GM04504 (cell line): ENCODE measurements around the gene TNFRSF8.
"Not testable (repeated sequence)": the region's sequence is repeated elsewhere in the genome, so short reads cannot be mapped to it uniquely, and the experiment has no call there.

Experiments
- DNase-seq: peaks from one replicate; pipeline ENCODE4 v3.0.0-alpha.2; 2012; ENCODE audit warnings: low read depth

The TNFRSF8 gene

DNA sequence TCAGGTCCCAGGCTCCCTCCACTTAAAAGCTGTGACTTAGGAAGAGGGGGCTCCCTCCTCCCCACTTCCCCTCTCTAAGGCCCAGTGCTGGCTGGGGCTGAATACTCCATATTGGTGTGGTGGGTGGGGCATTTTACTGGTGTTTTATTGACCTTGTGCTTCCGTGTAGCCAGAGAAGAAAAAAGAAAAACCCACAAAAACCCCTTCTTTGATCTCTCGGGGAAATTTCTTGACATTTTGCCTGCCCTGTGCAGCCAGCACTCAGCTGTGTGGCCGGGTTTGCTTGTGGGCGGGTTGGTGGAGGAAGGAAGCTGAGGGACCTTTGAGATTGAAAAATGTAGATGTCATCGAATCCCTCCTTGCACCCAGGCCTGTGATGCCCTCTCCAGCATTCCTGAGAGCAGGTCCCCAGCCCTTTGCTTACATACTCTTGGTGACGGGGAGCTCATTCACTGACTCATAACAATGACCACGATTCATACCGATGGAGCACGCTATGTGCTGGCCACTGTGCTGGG lies 24.8 kb downstream of the TNFRSF8 start:
- DNase-seq = no peak

DNA sequence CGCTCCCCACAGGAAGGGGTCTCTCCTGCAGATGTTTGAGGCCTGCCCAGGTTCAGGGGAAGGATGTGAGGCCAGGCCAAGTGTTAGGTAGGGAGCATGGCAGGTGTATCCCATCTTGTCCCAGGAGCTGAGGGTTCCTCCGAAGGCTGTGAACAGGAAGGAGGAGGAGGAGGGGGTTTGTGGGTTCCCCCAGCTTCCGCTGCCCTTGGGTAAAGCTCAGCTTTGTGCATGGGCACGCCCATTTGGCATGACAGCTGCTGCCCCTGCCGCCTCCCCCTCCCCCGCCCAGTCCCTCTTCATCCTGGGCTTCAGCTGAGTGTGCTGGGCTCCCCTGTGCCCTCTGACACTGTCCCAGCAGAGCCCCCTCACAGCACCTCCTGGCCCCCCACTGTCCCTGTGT lies 25.5 kb downstream of the TNFRSF8 start:
- no peak for DNase-seq

DNA sequence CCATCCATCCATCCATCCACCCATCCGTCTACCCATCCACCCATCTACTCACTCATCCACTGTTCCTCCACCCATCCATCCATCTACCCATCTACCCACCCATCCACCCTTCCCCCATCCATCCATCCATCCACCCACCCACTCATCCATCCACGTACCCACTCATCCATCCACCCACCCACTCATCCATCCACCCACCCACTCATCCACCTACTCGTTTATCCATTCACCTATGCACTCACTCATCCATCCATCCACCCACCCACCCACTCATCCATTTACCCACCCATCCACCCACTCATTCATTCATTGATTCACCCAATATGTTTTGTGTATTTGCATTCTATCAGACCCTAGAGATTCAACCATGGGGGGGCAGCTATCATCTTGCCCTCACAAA lies 27.2 kb downstream of the TNFRSF8 start:
- no peak for DNase-seq

DNA sequence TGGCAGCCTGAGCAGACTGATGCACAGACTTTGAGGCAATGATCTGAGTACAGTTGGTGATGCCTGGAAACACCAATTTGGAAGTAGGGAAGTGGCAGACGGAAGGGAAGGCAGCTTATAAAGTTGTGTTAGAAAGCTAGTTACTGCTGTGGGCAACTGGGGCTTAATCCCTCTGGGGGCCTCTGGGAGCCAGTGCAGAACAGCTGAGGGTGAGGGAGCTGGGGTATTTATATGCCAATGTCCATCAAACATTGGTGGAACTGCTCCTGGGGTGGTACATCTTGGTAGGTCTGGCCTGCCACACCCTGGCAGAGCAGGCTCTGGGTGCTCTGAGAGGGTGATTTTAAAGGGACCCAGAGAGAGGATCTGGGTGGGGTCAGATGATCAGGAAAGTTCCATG lies 28.1 kb downstream of the TNFRSF8 start:
- DNase-seq = no peak

DNA sequence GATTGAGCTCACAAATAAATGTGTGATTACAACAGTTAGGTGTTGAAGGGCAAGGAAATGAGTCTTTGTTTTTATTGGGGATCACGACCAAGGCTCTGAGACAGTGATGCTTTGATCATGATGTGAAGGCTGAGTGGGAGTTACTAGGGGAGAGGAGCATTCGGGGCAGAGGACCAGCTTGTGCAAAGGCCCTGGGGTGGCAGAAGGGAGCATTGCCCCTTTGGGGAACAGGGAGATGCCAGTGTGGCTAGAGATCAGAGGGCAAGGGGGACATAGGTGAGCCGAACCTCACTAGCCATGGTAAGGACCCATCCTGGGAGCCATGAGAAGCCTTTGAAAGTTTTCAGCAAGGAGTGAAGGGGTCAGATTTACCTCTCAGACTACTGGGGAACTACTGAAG lies 31.1 kb downstream of the TNFRSF8 start:
- DNase-seq = no peak

DNA sequence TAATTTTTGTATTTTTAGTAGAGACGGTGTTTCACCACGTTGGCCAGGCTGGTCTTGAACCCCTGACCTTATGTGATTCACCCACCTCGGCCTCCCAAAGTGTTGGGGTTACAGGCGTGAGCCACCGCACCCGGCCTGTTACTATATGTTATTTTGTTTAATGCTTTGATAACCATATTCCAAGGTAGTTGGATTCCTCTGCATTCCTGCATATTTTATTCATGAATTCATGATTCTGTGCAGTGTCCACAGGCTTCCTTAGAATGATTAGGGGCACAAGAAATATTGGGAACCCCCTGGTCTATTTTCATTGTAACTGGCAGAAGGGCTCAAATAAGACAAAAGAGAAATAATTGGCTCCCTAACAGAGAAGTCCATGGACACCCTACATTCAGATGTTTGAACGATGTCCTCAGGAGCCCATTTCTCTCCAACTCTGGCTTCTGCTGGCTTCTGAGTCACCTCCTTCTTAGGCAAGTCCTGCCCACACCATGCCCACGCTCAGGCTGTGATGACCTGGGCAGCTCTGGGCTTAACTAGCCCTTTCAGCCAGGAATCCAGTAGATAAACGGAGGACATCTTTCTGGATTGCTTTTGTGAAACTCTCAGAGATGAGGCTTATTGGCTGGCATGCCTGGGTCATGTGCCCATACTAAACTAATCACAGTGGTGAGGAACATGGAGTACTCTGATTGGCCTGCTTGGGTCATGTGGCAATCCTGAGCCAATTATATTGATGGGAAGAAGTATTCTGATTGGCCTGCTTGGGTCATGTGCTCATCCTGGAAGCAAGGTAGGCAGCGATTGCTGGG lies 32.6 kb downstream of the TNFRSF8 start:
- DNase-seq = no peak

DNA sequence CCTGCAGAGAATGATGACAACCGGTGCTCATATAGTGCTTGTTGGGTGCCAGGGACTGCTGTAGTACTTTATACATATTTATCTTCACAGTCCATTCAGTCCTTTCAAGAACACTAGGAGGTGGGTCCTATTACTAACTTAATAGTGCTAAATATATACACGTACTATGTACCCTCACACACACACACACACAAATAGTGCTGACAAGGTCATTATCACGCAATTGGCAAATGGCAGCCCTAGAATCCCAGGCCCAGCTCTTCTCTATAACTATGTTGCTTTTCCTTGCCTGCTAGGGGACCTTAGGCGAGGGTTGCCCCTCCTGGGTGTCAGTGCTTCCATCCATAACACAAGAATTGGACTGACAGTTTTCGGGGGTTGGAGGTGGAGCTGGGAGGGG lies 33.5 kb downstream of the TNFRSF8 start:
- DNase-seq = no peak

DNA sequence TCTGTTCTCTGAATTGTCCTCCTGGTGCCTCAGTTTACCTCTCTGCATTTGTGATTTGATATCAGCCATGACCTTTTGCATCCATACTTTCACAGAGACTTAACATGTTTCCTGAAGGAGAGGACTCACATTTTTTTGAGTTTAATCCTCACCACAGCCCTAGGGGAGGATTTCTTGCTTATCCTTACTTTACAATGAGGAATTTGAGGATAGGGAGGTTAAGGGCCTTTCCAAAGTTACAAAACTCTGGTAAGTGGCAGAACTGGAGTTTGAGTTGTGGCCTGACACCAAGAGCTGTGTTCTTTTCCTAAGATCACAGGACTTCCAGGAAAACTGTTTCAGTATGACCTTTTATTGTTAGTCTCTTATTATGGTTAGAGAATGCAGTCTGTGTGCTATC lies 34.2 kb downstream of the TNFRSF8 start:
- no peak for DNase-seq

DNA sequence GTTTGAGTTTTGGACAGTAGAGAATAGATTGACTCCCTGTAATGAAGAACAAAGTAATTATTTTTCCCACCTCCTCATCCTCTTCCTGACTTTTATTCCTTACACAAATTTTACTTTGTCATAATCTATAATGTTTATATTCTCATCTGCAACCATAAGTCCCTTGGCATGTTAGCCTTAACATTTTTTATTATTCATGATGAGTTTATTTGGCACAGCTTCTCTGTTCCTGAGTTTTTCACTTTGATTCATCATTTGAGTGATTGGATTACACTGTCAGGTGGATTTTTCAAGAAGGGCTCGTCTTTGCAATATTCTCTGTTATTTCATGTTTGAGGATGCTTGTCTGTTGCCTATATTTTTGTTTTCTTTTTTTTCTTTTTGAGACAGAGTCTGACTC lies 35.7 kb downstream of the TNFRSF8 start:
- no peak for DNase-seq

DNA sequence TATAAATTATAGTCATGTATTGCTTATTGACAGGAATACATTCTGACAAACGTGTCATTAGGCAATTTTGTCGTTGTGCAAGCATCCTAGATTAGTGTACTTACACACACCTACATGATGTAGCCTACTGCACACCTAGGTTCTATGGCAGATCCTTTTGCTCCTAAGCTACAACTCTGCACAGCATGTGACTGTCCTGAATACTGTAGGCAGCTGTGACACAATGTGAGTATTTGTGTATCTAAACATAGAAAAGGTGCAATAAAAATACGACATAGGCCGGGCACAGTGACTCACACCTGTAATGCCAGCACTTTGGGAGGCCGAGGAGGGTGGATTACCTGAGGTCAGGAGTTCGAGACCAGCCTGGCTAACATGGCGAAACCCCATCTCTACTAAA lies 36.5 kb downstream of the TNFRSF8 start:
- no peak for DNase-seq

DNA sequence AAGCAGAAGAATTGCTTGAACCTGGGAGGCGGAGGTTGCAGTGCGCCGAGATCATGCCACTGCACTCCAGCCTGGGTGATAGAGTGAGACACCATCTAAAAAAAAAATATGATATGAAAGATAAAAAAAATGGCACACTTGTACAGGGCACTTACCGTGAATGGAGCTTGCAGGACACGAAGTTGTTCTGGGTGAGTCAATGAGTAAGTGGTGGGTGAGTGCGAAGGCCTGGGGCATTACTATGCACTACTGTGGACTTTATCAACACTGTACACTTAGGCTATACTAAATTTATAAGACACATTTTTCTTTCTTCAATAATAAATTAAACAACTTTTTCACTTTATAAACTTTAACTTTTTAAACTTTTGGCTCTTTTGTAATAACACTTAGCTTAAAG lies 37.0 kb downstream of the TNFRSF8 start:
- no peak for DNase-seq

DNA sequence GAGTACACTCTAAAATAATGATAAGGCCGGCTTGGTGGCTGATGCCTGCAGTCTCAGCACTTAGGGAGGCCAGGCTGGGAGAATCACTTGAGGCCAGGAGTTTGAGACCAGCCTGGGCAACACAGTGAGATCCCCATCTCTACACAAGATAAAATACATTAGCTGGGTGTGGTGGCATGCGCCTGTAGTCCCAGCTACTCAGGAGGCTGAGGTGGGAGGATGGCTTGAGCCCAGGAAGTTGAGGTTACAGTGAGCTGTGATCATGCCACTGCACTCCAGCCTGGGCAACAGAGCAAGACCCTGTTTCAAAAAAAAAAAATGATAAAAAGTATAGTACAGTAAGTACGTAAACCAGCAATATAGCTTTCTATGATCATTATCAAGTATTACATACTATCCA lies 38.0 kb downstream of the TNFRSF8 start:
- not testable (repeated sequence) for DNase-seq

DNA sequence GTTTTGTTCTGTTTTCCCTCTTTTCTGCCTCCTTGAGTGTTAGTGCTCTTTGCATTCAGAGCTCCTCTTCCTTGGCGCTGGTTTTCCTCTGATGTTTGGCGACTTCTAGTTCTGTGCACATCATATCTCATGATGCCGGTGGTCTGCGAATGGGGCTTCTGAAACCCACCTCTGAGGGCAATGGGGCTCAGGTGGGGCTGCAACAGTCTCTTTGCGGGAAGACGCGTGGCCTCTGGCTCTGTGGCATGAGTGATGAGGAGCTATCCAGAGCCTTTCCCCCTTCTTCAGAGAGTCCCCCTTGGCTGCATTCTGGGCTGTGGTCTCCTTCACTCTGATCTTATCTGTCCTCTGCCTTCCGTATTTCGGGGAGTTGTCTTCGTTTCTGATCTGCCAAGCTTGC lies 39.0 kb downstream of the TNFRSF8 start:
- no peak for DNase-seq

DNA sequence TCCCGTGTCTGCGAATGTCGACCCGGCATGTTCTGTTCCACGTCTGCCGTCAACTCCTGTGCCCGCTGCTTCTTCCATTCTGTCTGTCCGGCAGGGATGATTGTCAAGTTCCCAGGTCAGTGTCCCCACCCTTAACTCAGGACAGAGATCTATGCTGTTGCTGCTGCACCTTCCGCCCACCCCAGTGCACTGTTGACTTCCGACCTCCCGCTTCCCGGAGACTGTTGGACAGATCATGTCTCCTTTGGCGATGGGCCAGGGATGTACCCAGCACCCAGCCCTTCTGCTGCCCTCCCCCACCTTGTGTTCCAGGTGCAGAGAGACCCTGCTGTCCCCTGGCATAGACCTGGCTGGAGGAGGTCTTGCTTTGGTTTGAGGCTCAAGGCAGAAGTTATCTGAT lies 41.3 kb downstream of the TNFRSF8 start:
- no peak for DNase-seq

DNA sequence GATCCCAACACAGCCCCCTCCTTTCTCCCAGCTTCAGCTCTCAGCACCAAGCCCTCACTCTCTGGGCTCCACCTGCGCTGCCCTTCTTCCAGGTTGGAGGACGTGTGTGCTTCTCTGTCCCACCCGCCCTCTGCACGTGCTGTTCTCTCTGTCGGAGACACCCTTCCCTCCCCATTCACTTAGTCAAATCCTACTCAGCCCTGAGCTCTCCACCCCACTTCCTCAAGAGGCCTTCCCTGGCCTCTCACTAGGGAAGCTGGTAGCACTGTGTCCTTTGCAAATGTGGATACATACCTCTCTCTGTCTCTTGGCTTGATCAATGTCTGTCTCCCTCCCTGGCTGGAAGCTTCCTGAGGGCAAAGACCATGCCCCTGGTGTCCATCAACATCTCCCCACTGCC lies 43.0 kb downstream of the TNFRSF8 start:
- no peak for DNase-seq

DNA sequence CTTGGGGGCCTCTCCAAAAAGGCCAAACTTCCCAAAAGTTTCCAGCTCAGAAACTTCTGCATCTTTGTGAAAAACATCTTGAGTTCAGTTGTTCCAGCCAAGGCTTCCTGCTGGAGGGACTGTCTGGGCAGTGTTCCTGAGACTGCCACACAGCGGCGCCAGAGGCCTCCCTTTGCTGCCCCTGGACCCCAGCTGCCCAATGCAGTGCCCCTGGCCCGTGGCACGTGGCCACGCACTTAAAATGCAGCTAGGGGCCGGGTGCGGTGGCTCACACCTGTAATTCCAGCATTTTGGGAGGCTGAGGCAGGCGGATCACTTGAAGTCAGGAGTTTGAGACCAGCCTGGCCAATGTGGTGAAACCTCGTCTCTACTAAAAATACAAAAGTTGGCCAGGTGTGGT lies 43.8 kb downstream of the TNFRSF8 start:
- not testable (repeated sequence) for DNase-seq

DNA sequence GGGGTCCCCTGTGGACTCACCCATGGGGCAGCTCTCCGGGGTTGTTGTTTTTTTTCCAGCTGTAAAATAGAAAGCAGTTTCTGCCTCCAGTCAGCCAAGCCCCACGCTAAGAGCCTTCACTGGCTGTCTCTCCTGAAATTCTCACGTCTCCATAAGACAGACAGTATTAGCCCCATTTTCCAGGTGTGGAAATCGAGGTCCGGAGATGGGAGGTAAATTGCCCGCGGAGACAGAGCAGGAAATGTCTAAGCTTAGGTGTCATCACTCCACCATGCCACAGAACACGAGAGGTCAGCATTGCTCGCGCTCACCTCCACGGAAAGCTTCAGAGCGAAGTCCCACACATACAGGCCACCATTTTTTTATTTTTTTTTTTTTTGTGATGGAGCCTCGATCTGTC lies 44.6 kb downstream of the TNFRSF8 start:
- DNase-seq = no peak

DNA sequence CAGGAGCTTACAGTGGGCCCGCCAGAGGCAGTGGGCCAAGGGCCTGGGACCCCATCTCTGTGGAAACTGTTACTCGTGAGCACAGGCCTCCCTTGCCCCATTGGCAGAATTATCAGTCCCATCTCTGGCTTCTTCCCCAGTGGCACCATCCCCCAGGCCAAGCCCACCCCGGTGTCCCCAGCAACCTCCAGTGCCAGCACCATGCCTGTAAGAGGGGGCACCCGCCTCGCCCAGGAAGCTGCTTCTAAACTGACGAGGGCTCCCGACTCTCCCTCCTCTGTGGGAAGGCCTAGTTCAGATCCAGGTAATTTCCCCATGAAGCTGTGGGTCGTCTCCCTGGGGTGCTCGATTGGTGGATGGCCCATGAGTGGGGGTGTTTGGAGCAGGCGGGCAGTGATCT lies 46.8 kb downstream of the TNFRSF8 start:
- DNase-seq = no peak

DNA sequence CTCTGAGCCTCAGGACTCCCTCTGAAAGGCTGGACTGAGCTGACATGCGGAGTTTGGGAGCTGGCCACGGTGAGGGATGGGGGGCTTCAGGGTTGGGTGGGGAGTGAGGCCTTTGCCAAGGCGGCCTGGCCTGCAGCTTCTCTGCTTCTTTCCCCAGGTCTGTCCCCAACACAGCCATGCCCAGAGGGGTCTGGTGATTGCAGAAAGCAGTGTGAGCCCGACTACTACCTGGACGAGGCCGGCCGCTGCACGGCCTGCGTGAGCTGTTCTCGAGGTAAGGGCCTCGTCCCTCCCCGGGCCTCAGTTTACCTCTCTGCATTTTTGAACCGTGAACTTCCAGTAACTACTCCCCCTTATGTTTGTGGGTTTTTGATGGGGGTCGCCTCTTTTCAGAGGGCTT lies 48.6 kb downstream of the TNFRSF8 start:
- DNase-seq = no peak

DNA sequence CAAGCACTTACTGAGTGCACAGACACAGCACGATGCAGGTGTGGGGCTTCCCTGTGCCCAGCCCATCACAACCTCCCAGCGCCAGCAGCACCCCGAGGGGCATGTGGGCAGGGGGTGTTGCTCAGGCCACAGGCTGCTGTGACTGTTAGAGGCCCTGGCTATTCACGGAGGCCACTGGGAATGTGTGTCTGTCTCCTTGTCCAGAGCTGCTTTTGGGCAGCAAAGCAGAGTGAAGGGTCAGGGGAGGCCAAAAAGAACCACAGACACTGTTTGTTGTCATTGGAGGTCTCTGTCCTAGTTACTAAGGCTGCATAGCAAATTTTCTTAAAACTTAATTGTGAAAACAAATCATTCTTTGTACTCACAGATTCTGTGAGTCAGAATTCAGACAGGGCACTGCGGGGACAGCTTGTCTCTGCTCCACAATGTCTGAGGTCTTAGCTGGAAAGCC lies 49.6 kb downstream of the TNFRSF8 start:
- no peak for DNase-seq

DNA sequence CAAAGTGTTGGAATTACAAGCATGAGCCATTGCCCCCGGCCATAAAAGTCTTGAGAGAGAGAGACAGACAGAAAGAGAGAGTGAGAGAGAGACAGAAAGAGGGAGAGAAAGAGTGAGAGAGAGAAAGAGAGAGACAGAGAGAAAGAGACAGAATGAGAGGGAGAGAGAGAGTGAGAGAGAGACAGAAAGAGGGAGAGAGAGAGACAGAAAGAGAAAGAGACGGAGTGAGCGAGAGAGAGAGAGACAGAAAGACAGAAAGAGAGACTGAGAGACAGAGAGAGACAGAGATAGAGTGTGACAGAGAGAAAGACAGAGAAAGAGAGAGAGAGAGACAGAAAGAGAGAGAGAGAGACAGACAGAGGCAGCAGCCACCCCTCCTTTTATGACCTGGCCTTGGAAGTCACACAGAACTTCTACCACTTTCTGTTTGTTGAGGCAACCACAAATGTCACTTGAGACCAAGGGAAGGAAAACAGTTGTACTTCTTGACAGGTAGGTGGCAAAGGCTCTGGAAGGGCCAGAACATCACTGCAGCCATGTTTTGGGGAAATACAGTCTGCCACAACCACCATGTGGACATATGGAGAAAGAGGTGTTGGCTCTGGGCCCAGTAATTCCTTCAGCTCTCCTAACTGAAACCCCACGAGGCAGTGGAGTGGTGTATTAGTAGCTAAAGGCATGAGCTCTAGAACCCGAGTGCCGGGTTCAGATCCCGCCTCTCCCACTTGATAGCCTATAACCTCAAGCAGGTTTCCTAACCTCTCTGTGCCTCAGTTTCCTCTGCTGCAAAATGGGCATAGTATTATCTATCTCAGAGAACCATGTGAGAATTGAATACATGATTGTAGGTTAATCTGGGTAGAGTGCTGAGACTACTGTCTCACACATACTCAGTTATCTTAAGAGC lies 50.6 kb downstream of the TNFRSF8 start:
- no peak for DNase-seq

DNA sequence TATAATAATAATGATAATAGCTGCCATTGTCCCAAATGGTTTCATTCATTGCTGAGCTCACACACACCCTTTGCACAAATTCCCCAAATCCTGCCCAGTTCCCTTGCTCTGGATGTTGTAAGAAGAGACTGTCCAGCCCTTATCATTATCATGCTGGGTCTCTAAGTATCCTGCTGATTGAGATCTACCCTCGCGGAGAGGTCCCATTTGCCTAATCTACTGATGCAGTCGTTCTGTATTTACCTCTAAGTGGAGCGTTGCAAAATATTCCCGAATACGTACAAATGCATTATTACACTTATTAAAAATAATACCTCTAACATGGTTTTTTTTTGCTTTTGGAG lies 51.2 kb downstream of the TNFRSF8 start:
- DNase-seq = no peak

DNA sequence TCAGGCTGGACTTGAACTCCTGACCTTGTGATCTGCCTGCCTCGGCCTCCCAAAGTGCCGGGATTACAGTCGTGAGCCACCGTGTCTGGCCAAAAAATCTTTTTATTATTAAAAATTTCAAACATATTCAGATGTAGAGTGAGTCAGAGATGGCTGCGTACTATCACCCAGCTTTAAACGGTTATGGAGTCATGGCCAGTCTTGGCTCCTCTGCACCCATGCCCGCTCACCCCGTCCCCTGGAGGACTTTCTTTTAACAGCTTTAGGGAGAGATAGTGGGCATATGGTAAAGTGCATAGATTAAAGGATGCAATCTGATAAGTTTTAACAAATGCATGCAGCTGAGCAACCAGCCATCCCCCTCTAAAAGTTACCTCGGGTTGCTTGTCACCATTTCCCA lies 51.8 kb downstream of the TNFRSF8 start:
- no peak for DNase-seq
